HG02885 (cell line): Measurements from ENCODE around the gene FLII.
"Not testable (repeated sequence)": the region's sequence is repeated elsewhere in the genome, so short reads cannot be mapped to it uniquely, and the experiment has no call there.

ENCODE experiments used
- ATAC-seq: cut with Tn5 transposase; IDR thresholded peaks from one replicate; pipeline ENCODE4 v1.9.1; 2021; ENCODE audit warnings: mild to moderate bottlenecking; ENCODE audit not compliant: unreplicated experiment, poor library complexity

Gene FLII

DNA sequence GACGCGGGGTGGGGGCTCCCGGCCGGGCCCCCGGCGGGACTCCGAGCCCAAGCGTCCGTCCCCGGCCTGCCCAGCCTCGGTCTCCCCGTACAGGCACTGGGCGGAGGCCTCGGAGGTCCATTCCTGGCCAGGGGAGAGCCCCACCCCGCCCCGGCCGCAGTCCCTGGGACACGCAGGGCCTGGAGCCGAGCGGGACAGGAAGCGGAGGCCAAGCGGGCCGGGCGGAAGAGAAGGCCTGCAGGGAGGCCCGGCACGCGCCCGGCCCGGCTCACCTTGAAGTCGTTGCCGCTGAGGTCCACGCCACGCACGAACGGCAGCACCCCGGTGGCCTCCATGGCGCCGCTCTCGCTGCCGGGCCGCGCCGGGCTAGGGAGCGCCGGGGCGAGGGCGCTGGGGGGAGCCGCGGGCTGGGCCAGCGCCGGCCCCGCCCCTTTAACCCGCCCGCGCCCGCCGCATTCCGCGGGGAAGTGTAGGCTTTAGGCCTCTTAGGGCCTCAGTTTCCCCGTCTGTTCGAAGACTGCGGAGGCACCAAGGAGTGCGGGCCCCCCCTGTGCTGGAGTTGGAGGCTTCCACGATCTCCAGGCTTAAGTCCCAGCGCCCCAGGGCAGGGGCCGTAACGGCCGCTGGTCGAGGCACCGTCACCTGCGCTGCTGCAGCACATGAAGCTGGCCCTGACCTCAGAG is at the start of gene FLII:
Gene FLII (minus strand): TSS at position 383 of the 683 bp plus-strand sequence. CDS start 48 bp downstream, at position 335.
- ATAC-seq = peak; percentile 33

DNA sequence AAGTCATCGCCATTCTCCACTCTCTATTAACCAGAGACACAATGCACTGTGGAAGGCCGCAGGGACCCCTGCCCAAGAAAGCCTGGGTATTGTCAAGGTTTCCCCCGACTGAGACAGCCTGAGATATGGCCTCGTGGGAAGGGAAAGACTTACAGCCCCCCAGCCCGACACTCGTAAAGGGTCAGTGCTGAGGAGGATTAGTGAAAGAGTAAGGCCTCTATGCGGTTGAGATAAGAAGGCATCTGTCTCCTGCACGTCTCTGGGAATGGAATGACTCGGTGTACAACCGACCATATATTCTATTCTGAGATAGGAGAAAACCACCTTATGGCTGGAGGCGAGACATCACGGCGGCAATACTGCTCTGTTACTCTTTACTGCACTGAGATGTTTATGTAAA is 44.7 kb upstream of the FLII start:
- not testable (repeated sequence) for ATAC-seq

DNA sequence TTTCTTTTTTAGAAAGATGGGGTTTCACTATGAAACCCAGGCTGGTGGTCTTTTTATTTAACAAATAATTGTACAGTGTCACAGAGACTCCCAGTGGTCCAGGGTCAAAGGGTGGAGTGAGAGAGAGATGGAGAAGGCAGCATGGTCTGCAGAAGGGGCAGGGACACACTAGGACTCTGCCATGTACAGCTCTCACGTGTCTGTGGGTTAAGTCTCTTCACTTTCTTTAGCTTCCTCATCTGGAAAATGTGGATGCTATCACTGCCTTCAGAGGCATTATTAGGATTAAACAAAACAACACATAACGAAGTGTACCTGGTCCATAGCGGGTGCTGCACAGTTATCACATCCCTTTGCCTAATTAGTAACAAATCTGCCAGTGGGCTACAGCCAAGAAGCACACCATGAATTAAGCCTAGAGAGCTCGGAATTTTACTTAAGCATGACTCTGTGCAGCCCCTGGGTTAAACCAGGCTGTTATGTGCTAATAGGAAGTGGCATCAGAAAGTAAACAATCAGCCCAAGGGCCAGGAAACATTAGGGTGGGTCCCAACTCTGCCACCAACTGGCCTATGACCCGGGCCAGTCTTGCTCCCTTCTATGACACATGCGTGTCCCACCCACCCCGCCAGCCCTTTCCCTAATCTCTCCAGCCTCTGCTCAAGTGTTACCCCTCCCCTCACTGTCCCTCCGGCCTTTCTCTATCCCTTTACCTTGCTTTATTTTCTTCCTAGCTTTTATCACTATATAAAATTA is 42.4 kb upstream of the FLII start:
- no peak for ATAC-seq

DNA sequence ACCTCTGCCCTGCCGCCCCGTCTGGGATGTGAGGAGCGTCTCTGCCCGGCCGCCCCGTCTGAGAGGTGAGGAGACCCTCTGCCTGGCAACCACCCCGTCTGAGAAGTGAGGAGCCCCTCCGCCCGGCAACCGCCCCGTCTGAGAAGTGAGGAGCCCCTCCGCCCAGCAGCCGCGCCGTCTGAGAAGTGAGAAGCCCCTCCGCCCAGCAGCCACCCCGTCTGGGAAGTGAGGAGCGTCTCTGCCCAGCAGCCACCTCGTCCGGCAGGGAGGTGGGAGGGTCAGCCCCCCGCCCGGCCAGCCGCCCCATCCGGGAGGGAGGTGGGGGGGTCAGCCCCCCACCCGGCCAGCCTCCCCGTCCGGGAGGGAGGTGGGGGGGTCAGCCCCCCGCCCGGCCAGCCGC is 39.5 kb upstream of the FLII start:
- not testable (repeated sequence) for ATAC-seq

DNA sequence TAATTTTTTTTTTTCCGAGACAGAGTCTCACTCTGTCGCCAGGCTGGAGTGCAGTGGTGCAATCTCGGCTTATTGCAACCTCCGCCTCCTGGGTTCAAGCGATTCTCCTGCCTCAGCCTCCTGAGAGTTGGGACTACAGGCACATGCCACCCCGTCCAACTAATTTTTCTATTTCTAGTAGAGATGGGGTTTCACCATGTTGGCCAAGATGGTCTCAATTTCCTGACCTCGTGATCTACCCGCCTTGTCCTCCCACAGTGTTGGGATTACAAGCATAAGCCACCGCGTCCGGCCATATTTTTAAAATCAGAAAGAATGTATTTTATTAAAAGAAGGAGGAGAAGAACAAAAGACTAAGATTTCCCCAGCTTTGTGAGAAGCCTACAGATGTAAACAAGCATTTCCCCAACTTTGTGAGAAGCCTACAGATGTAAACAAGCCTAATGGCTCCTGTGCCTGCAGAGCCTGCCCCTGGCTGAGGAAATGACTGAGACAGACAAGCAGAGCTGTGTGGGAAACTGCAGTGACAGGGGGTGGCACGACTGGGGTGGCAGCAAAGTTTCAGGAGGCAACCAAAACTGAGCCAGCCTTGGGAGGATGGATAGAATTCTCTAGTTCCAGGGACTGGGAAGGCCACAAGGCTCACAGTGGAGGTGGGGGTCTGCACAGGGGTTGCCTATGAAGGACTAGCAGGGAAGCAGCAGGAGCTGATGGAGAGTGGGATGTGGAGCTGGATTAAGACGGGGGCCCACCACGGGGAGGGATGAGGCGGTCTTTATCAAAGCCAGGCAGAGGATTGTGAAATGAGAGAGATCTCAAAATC is 33.4 kb upstream of the FLII start:
- ATAC-seq = no peak

DNA sequence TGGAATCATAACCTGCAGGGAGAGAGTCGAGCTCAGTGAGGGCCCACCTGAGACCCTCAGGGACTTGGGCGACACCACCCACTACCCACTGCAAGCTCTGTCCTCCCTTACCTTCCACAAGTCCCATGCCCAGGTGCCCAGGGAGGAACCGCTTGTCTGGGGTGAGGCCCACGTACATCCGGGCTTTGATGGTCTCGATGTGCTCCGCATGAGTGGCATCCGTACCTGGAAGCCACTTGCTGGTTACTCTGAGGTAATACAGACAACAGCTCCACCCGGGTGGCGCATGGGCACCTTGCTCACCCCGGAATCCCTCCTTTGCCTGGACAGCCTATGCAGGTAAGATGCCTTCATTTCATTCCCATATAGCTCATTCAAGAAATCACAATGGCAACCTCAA is 26.8 kb upstream of the FLII start:
- ATAC-seq = no peak

DNA sequence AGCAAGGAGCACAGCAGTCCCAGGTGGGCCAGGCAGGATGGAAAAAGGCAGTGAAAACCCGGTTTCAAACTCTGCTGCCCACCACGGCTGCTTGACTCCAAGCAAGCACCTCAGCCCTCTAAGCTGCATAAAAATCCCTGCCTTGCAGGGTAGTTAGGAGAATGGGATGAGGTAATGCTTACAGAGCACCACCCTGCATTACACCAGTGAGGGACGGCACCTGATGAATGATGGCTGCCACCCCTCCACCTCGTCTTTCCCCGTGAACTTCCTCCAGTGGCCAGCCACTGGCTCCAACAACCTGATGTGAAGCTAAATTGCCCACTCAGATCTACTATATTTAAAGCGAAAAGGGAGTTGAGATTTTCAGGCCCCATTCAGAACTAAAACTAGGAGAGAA is 23.2 kb upstream of the FLII start:
- ATAC-seq = no peak

DNA sequence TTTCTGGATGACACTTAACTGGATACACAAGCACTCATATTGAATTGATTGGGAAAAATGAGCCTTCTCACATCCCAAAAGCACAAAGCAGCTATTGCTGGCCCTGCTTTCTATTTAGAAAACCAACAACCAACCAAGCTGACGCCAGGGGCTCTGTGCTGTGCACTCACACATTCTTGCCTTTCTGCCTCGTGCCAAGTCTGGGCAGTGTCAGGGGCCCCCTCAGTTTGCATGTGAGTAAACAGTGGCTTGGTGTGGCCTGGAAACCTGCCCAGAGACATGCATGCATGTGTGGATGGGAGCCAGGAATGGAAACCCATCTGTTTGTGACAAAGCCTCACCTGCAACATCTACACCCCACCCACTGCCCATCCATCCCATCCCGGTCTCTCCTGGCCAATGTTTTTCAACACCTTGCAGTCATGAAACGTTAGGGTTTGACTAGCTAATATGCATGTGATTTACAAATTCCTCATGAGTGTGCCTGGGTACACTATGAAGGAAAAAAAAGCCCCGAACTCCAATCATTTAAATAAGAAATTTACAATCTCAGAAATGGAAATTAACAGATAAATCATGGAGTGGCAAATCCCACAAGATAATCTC is 22.3 kb upstream of the FLII start:
- no peak for ATAC-seq

DNA sequence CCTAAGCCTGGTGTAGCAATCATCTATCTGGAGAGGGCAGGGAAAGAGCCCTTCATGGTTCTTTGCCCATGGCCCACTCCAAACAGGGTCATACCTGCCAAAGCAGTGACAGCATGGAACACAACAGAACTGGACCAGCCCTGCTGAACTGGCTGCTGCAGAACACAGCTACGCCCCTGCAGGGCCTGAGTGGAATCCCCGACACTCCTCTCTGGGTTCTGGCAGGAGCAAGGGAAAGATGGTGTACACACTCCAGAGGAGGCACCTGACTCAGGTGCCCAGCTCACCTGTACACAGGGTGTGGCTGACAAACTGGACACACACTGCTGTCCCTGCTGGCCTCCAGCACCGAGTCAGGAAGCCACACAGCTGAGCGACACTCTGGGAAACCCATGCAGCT is 21.7 kb upstream of the FLII start:
- ATAC-seq = no peak

DNA sequence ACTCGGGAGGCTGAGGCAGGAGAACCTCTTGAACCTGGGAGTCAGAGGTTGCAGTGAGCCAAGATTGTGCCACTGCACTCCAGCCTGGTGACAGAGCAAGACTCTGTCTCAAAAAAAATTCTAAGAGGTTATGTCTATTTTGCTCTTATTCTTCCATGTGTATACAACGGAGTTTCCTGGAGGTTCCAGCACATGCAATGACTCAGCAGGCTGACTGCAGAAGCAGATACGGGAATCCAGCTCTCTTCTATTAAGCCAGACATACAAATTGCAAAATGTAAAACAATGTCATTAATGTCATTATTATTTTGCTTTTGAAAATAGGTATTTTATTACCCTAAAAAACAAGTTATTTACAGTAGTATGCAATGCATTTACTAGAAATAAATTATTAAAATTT is 20.3 kb upstream of the FLII start:
- ATAC-seq = no peak

DNA sequence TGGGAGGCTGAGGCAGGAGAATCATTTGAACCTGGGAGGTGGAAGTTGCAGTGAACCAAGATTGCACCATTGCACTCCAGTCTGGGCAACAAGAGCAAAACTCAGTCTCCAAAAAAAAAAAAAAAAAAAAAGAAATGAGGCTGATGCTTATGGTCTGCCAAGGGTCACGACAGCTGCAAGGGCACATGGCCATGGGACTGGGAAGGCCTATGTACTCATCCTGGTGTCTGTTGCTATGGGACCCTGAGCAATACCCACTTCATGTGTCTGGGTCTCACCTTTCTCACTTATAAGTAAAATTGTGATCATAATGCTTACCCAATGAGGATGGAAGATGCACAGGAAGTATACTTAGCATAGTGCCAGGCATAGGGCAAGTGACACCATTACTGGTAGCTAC is 18.5 kb upstream of the FLII start:
- no peak for ATAC-seq

DNA sequence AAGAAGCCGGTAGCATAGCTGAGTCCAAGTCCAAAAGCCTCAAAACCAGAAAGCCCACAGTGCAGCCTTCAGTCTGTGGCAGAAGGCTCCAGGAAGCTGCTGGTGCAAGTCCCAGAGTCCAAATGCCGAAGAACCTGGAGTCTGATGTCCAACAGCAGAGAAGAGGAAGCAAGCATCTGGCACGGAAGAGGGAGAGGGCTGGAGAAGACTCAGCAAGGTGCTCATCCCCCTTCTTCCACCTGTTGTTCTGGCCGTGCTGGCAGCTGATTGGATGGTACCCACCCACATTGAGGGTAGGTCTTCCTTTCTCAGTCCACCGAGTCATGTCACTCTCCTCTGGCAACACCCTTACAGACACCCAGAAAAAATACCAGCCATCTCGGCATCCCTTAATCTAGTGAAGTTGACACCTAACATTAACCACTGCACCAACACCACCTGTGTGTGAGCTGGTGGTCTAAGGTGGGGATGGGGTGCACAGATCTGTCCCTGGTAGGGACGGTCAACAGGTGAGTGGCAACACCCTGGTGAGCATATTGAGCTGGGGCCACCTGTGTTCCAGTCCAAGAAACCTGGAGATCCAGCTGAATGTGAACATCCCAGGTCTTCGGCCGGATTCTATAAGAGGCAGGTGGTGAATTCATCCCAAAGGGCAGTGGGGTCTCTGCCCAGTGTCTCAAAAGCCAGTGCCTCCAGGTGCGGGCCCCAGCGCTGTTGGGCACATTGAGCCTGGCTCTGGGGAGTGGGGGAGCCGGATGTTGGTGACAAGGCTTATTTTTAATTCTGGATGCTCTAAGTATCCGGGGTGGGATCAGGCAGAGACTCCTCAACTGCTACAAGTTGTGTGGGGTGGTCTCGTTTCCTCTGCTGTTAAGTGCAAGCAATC is 11.8 kb upstream of the FLII start:
- no peak for ATAC-seq

DNA sequence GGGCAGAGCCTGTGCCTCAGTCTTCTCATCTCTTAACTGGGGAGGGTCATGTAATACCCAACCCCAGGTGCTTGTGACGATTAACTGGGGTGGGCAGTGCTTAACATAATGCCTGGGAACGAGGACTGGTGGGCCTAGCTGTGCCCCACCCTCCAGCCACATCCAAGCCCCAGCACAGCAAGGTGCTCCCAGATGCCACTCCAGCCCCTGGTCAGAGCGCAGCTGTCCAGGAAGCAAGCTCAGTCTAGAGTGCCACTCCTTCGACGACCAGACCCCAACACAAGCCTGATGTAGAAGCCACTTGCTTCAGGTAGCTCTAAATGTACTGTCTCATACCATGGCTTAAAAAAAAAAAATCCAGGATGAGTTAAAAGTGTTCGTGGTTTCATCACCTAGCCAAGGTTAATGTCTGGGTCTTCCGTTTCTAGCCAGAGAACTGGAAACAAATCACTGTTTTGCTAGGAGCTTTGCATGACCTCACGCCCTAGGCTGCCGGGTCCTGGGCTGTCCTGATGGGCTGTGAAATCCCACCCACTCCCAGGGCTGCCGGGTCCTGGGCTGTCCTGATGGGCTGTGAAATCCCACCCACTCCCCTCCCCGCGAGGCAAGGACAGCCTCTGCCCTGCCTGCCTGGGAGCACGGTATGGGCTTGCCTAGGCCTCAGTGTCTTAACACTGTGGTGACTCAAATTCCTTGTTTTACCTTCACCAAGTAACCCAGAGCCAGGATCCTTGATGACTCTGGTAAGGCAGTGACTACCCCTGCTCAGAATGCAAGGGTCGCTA is 9.6 kb upstream of the FLII start:
- no peak for ATAC-seq

DNA sequence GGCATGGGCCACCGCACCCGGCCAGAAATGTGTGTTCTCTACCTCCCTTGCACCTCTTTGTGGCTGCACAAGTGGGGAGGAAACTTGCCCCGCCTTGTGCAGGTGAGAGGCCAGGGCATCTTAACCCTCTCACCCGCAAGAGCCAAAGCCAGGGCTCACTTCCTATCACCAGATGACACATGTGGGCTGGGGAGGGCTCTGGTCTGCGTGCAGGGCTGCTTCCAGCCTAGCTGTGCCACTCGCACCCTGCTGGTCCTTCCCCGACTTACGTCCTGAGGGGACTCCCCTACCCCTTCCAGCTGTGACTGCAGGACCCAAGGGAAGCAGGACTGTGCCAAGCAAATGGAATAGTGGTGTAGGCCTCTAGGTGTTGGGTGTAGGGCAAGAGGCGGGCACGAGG is 8.8 kb upstream of the FLII start:
- ATAC-seq = no peak

DNA sequence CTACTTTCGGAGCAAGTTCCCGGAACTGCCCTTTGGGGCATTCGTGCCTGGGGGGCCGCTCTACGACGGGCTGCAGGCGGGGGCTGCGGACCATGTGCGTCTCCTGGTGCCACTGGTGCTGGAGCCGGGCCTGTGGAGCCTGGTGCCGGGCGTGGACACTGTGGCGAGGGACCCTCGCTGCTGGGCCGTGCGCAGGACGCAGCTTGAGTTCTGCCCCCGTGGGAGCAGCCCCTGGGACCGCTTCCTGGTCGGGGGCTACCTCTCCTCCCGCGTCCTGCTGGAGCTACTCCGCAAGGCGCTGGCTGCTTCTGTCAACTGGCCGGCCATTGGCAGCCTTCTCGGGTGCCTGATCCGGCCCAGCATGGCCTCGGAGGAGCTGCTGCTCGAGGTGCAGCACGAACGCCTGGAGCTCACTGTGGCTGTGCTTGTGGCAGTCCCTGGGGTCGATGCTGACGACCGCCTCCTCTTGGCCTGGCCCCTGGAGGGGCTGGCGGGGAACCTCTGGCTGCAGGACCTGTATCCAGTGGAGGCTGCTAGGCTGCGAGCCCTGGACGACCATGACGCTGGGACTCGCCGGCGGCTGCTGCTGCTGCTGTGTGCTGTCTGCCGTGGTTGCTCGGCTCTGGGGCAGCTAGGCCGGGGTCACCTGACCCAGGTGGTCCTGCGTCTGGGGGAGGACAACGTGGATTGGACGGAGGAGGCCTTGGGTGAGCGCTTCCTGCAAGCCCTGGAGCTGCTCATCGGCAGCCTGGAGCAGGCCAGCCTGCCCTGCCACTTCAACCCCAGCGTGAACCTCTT is 5.5 kb upstream of the FLII start:
- ATAC-seq = no peak

DNA sequence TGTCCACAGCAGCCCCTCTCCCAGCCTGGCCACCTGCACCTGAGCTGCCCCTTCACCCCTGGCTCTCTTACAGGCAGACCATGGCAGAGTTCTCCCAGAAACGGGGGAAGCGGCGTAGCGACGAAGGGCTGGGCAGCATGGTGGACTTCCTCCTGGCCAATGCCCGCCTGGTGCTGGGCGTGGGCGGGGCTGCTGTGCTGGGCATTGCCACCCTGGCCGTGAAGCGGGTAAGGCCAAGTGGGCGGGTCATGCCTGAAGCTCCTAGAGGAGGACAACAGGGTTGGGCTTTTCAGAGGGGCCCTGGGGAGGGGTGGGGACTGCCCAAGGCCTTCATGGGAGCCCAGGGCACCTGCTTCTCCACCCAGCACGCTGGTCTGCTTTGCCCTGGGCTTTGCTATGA is 4.1 kb upstream of the FLII start:
- ATAC-seq = no peak

DNA sequence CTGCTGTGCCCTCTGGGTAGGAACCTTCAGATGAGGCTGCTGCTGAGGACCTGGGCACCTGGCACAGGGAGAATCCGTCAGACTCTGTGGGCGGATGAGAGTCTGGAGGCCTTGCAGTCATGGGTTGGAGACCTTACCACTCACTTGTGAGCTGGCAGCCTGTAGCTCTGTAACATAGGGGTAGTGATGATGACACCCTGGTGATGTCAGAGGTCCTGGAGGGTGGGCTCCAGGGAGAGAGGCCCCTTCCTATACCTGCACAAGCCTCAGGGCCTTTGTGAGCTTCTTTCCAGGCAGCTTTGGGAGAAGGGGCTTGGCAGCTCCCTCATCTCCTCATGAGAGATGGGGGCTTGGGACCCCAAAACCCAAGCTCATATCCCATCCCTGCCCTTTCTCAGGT is 3.6 kb upstream of the FLII start:
- no peak for ATAC-seq

DNA sequence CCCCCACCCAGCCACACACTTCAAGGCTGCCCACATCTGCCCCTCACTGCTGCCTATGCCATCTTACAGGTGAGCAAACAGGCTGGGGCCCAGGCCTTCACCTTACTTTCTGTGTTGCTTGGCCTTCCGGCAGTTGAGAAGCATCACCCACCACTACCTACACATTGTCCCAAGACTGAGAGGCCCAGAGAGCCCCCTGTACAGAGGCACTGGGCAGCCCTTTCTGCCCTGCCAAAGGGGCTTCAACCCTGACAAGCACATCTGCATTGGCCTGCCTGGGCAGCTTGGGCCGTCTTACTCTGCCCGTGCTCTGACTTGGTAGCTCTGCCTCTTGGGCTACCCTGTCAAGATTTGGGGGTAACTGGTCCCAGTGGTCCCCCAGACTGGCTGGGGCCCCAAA is 3.1 kb upstream of the FLII start:
- no peak for ATAC-seq
